Body of pancreas (tissue), 4 donors: Measurements from ENCODE around the gene CAMK2A. TPM values are rescaled to one million over a fixed set of nuclear protein-coding genes. Genes with fewer than 3 reads are reported as not detected.

Experiments used
- ATAC-seq: fragments of 150-250 bp; one replicate; pipeline ENCODE4 v1.9.1; 2016
- DNase-seq, 4 donors: peaks; one replicate each; pipeline ENCODE4 v3.0.0-alpha.2; 2019
- H3K27ac ChIP-seq, 4 donors: fragments of 200-600 bp; sonication (generic); 1 replicate in 3 of 4; 2 replicates in 1 of 4; pipeline versions ENCODE4 v1.5.1 to v1.6.1; 2016 to 2019; ENCODE audit warnings: mild to moderate bottlenecking in 1 of 4, mixed read lengths in 1 of 4, moderate library complexity in 1 of 4
- H3K27me3 ChIP-seq, 2 donors: fragments of 200-600 bp; sonication (generic); one replicate each; pipeline ENCODE4 v1.6.0; 2016; ENCODE audit warnings: mild to moderate bottlenecking in 1 of 2
- H3K36me3 ChIP-seq, 2 donors: fragments of 200-600 bp; sonication (generic); replicated peaks in 1 of 2; 2 replicates each; pipeline ENCODE4 v1.5.1; 2016; ENCODE audit warnings: low read depth in 2 of 2; ENCODE audit not compliant: insufficient read depth in 1 of 2
- H3K4me1 ChIP-seq: fragments of 200-600 bp; sonication (generic); one replicate; pipeline ENCODE4 v1.6.0; 2016
- H3K4me3 ChIP-seq, 2 donors: fragments of 200-600 bp; sonication (generic); 1 replicate in 1 of 2; 2 replicates in 1 of 2; pipeline ENCODE4 v1.5.1; 2016 to 2019
- H3K9me3 ChIP-seq, 3 donors: fragments of 200-600 bp; sonication (generic); 1 replicate in 2 of 3; 2 replicates in 1 of 3; pipeline ENCODE4 v1.5.1; 2016
- POLR2A ChIP-seq, 3 donors: fragments of 450-650 bp; IDR thresholded peaks; one replicate each; pipeline ENCODE4 v1.6.1; 2016; ENCODE audit warnings: antibody characterized with exemption in 3 of 3, mild to moderate bottlenecking in 2 of 3
- WGBS, 2 donors: methylation state at CpG; one replicate each; pipeline ENCODE4 v1.1.5; 2017; 5-methylcytosine and 5-hydroxymethylcytosine counted together
- intact Hi-C: fragments of 100-400 bp; cut with DNase I; formaldehyde crosslinking; loops from one replicate; pipeline ENCODE4 v1.15.1; 2023
- total RNA-seq, 2 donors: library from RNA; depleted of rRNA; stranded (reverse); fragments of >200 nt; gene quantifications; one replicate each; pipeline ENCODE4 v1.1.0, GENCODE V29; 2016
- TF ChIP-seq, protein P1 (sequence below), 7 experiments: fragments of 450-650 bp in 4 of 7; fragments of 200-600 bp in 3 of 7; sonication (generic) in 3 of 7; IDR thresholded peaks; one replicate each; pipeline ENCODE4 v1.5.1; 2016 to 2019; ENCODE audit warnings: antibody characterized with exemption in 7 of 7

Gene CAMK2A
- total RNA-seq, 2 donors from 2014 or later, result 0.26 TPM; not detected in 1

- DNase-seq (no peak), ATAC-seq (no peak)
- intact Hi-C loops, result no loop called here
- no peak overlapping the region for H3K27ac ChIP-seq
- no peaks in the 10 kb centered on the region for H3K36me3 ChIP-seq
- H3K4me3 ChIP-seq, result no peak overlapping the region
- H3K4me1 ChIP-seq, result no peaks in the 10 kb centered on the region
- TF ChIP-seq, protein P1, sequence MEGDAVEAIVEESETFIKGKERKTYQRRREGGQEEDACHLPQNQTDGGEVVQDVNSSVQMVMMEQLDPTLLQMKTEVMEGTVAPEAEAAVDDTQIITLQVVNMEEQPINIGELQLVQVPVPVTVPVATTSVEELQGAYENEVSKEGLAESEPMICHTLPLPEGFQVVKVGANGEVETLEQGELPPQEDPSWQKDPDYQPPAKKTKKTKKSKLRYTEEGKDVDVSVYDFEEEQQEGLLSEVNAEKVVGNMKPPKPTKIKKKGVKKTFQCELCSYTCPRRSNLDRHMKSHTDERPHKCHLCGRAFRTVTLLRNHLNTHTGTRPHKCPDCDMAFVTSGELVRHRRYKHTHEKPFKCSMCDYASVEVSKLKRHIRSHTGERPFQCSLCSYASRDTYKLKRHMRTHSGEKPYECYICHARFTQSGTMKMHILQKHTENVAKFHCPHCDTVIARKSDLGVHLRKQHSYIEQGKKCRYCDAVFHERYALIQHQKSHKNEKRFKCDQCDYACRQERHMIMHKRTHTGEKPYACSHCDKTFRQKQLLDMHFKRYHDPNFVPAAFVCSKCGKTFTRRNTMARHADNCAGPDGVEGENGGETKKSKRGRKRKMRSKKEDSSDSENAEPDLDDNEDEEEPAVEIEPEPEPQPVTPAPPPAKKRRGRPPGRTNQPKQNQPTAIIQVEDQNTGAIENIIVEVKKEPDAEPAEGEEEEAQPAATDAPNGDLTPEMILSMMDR (IDR thresholded peaks at IDR 0.05), result no peak
- TF ChIP-seq POLR2A (IDR thresholded peaks at IDR 0.05), result no peak
- 70 to 79% methylated on average over 14 of the region's 14 CpGs for WGBS, 2 donors
- no peaks in the 10 kb centered on the region for H3K27me3 ChIP-seq
- H3K9me3 ChIP-seq, result no peaks in the 10 kb centered on the region
Observed at GRCh38 chr5:150241298-150242160, 48.0 kb downstream of the CAMK2A start.

- Histone ChIP-seq H3K36me3 (no peaks in the 10 kb centered on the region), H3K27ac (no peak overlapping the region), H3K4me3 (no peak overlapping the region), H3K27me3 (no peaks in the 10 kb centered on the region), H3K4me1 (no peaks in the 10 kb centered on the region), H3K9me3 (no peaks in the 10 kb centered on the region)
- intact Hi-C loops, result no loop called here
- TF ChIP-seq POLR2A (IDR thresholded peaks at IDR 0.05), result no peak
- TF ChIP-seq, protein P1 (IDR thresholded peaks at IDR 0.05), result no peak
- ATAC-seq, result no peak
- 70 to 78% methylated on average over 4 to 7 of the region's 7 CpGs for WGBS, 2 donors
- no peak for DNase-seq
Observed at GRCh38 chr5:150239794-150240122, 49.8 kb downstream of the CAMK2A start.

- H3K9me3 ChIP-seq, result no peaks in the 10 kb centered on the region
- no peak for TF ChIP-seq POLR2A (IDR thresholded peaks at IDR 0.05)
- TF ChIP-seq, protein P1 (IDR thresholded peaks at IDR 0.05), result no peak
- no peak overlapping the region for H3K4me3 ChIP-seq
- ATAC-seq (no peak), DNase-seq (no peak)
- no peaks in the 10 kb centered on the region for H3K36me3 ChIP-seq
- no peaks in the 10 kb centered on the region for H3K27me3 ChIP-seq
- intact Hi-C loops, result no loop called here
- WGBS, 2 donors, result 83 to 87% methylated on average over 21 of the region's 21 CpGs
- H3K27ac ChIP-seq, result no peak overlapping the region
- no peaks in the 10 kb centered on the region for H3K4me1 ChIP-seq
Observed at GRCh38 chr5:150239099-150239793, 50.3 kb downstream of the CAMK2A start.

DNA sequence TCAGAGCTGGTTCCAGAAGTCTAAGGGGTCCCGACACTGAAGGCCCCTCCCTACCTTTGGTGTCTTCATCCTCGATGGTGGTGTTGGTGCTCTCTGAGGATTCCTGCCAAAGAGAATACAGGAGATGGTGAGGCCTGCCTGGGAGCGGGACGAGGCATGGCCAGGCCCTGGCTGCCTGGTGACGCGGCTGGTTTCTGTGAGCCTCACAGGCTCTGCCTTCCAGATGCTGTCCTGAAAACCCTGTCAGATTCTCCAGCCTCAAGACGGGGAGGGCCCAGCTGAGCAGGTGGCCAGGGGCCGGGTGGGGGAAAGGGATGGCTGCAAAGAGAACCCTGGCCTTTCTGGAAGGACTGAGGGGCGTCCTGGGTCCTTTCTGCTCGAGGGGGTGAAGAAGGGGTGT is 50.9 kb downstream of the CAMK2A start:
- no peak for TF ChIP-seq POLR2A (IDR thresholded peaks at IDR 0.05)
- TF ChIP-seq, protein P1 (IDR thresholded peaks at IDR 0.05), result no peak

More for the DNA sequence above, 50.9 kb downstream of the CAMK2A start:
- H3K4me1 ChIP-seq, result no peaks in the 10 kb centered on the region
- no peak overlapping the region for H3K4me3 ChIP-seq
- DNase-seq, result no peak
- 71 to 91% methylated on average over 5 to 10 of the region's 10 CpGs for WGBS, 2 donors
- no peaks in the 10 kb centered on the region for H3K36me3 ChIP-seq
- H3K9me3 ChIP-seq, result no peaks in the 10 kb centered on the region
- ATAC-seq, result no peak
- no peaks in the 10 kb centered on the region for H3K27me3 ChIP-seq
- intact Hi-C loops, result no loop called here
- H3K27ac ChIP-seq, result no peak overlapping the region
